T-helper 2 cell treated with Interferon-gamma antibody and Interleukin-4, amounts not matched to agents 5 μg/mL and 100 μg/mL, for 36 hours (primary cell): ENCODE results near the gene WNT7B.
A peak's percentile ranks its signal among the peaks of the same experiment; 100 is the strongest.
"Not testable (repeated sequence)": the region's sequence is repeated elsewhere in the genome, so short reads cannot be mapped to it uniquely, and the experiment has no call there.

Source experiments
- DNase-seq: peaks from one replicate; pipeline ENCODE4 v3.0.0; 2021; ENCODE audit warnings: low spot score
- H3K27ac Mint-ChIP-seq: one replicate; pipeline ENCODE4 v1.8.0; 2021; ENCODE audit warnings: mild to moderate bottlenecking, mixed read lengths
- H3K27me3 Mint-ChIP-seq: one replicate; pipeline ENCODE4 v1.8.0; 2021; ENCODE audit warnings: low read depth, mixed read lengths
- H3K36me3 Mint-ChIP-seq: one replicate; pipeline ENCODE4 v1.8.0; 2021; ENCODE audit warnings: low read depth, mixed read lengths
- H3K4me1 Mint-ChIP-seq: one replicate; pipeline ENCODE4 v1.8.0; 2021; ENCODE audit warnings: low read depth, mixed read lengths
- H3K4me3 Mint-ChIP-seq: one replicate; pipeline ENCODE4 v1.8.0; 2022; ENCODE audit warnings: mild to moderate bottlenecking, moderate library complexity, mixed read lengths
- H3K9me3 Mint-ChIP-seq: one replicate; pipeline ENCODE4 v1.8.0; 2021; ENCODE audit warnings: mixed read lengths

The WNT7B gene

DNA sequence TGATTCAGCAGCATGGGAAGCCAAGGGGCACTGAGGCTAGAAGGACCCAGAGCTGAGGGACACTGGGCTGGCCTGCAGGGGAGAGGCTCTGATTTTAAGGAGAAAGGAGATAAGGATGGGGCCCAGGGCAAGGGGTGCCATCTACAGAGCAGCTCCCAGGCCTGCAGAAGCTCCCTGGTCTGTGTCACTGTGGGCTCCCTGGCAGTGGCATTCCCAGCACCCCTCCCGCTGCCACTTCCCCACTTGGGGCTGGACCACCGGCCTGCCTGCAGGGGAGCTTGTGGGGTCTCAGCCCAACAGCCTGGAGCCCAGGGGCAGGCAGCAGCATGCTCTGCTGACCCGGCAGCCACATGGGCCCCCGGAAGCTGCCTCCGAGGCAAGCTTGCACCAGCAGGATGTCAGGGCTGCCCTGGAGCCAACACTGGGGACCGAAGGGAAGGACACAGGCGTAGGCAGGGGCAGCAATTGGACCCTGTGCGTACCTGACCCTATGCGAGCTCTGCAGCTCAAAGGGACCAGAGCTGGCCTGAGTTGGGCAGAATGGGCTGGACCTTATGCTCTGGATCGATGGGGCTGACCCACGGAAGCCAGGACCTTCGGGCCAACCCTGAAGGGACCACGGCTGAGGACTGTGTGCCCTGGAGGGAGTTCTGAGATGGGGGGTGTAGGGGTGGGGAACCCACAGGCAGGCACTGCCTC lies 35.4 kb upstream of the WNT7B start:
- Mint-ChIP-seq H3K4me1 (peaks cover 5% of the 10 kb centered on the region), H3K27me3 (no peaks in the 10 kb centered on the region)

DNA sequence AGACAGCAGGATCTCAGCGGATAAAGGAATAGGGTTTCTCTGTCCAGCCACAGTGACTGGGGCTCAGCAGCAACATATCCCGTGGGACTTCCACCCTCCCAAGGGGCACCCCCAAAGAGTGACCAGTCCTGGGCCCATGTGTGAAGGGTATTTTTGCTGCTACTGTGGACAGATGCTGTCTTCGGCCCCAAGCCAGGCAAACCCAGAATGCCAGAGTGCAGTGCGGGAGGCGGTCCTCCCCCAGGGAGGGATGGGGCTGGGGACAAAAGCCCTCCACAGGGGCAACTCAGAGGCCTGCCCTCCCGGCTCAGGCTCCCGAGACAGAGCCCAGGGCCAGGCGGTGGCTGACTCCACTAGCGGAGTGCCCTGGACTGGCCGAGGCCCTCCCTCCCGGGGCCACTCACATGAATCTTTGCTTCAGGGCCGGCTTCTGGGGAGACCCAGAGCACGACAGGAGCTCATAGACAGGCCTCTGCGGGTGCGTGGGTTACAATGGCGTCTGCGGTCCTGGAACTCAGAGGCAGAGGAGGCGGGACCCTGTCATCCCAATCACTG lies 34.7 kb upstream of the WNT7B start:
- no peaks in the 10 kb centered on the region for H3K9me3 Mint-ChIP-seq

More for the DNA sequence above, 35.4 kb upstream of the WNT7B start:
- Mint-ChIP-seq H3K36me3 (no peaks in the 10 kb centered on the region), H3K9me3 (no peaks in the 10 kb centered on the region), H3K4me3 (peak overlapping the region; percentile 36), H3K27ac (no peak overlapping the region)
- no peak for DNase-seq

DNA sequence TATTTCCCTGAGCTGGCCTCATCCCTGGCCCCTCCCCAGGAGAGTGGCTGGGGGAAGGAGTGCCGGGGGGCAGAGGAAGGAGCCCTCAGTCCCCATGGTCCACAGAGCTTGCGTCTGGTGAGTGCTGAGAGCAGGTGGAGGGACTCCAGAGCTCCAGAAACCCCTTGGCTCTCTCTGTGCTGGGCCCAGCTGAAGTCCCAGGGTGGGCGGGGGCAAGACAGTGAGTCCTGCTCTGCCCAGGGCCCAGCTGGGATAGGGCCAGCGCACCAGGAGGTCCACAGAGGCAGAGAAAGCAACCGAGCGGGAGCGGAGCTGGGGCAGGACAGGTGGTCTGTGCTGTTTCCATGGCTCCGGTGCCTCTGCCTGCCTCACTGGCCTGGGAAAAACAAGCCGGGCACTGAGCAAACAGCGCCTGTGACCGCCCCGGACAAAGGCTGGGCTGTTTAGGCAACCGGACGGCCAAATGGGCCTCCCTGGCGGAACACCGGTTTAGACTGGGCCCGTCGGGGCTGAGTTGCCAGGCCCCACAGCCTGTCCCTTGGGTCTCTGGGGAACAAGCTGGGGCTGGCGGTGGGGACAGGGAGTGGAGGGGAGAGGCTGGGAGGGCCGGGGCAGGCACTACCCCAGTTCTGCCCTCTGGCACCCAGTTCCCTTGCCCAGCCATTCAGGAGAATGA lies 34.1 kb upstream of the WNT7B start:
- no peaks in the 10 kb centered on the region for H3K27me3 Mint-ChIP-seq
- H3K27ac Mint-ChIP-seq, result no peak overlapping the region
- no peak overlapping the region for H3K4me3 Mint-ChIP-seq
- H3K36me3 Mint-ChIP-seq, result no peaks in the 10 kb centered on the region
- no peaks in the 10 kb centered on the region for H3K9me3 Mint-ChIP-seq
- DNase-seq, result no peak
- peaks cover 5% of the 10 kb centered on the region for H3K4me1 Mint-ChIP-seq

More for the DNA sequence above, 34.7 kb upstream of the WNT7B start:
- Mint-ChIP-seq H3K4me1 (peaks cover 5% of the 10 kb centered on the region), H3K27me3 (no peaks in the 10 kb centered on the region), H3K36me3 (no peaks in the 10 kb centered on the region), H3K27ac (no peak overlapping the region), H3K4me3 (peak overlapping the region; percentile 36)
- DNase-seq, result no peak

DNA sequence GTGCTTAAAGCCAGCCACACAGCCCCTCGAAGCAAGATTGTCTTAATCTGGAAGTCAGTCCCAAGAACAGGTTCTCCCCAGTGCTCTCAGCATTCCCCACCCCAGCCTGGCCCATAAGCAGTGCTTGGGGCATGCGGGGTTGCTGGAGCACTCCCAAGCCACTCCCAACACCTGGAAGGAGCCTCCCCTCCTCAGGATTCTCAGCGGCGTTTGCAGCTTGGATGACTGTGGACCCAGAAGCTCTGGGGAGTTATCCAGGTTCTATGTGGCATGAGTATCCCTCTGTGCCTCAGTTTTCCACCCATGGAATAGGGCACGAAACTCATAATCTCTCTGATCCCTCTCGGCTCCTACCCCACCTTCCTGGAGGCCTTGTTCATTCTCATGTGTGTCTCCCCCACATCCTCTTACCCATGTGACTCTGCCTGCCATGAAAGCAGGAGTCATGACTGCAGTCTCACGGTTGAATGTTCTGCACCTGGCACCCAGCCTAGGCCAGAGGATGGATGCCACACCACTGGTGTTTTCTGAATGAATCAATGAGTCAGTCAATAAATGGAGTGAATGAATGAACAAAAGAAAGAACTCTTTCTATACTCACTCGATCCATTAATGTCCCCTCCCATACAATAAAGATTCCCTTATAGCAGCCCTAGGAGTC lies 33.4 kb upstream of the WNT7B start:
- Mint-ChIP-seq H3K4me3 (no peak overlapping the region), H3K27me3 (no peaks in the 10 kb centered on the region), H3K4me1 (peaks cover 5% of the 10 kb centered on the region), H3K36me3 (no peaks in the 10 kb centered on the region), H3K9me3 (no peaks in the 10 kb centered on the region), H3K27ac (no peak overlapping the region)
- DNase-seq, result no peak

DNA sequence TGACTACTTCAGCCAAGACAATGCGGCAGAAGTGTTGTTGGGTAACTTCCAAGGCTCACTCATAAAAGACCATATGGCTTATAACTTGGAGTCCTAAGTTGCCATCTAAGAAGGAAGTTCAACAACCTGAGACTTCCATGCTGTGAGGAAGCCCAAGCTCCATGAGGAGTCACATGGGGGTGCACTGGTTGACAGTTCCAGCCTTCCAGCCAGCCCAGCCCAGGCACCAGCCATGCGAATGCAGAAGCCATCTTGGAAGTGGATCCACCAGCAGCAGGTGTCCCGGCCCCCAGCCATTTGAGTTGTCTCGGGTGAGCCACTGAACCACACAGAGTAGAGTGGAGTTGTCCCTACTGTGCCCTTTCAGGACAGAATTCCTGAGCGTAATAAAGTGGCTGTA lies 32.8 kb upstream of the WNT7B start:
- Mint-ChIP-seq H3K27ac (no peak overlapping the region), H3K9me3 (no peaks in the 10 kb centered on the region), H3K4me1 (peaks cover 5% of the 10 kb centered on the region), H3K36me3 (no peaks in the 10 kb centered on the region), H3K27me3 (no peaks in the 10 kb centered on the region), H3K4me3 (no peak overlapping the region)
- no peak for DNase-seq

DNA sequence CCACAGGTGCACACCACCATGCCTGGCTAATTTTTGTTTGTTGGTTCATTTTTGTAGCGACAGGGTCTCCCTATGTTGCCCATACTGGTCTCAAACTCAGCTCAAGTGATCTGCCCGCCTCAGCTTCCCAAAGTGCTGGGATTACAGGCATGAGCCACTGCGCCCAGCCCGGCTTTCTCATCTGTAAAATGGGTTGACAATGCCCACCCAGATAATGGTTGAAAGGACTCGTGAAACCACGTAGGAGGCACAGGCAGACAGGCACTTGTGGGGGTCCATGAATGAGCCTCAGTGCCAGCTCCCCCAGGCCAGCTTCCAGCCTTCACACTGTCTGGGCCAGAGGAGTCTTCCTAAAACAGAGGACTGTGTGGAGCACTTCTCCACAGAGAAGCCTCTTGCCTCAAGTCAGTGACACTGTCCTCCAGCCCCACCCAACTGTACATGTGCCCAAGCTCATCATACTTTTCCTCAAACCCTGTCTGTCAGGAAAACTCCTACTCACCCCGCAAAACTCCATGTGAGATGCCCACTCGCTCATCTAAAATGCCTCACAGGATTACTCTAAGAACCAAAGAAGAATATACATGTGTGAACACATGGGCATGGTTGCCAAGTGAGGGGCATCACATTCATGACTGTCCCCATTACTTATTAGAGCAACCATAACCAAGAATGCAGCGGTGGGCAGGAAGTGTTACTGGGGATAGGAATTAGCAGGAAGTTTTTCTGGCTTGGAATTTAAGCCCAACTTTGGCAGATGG lies 32.1 kb upstream of the WNT7B start:
- no peaks in the 10 kb centered on the region for H3K9me3 Mint-ChIP-seq
- no peaks in the 10 kb centered on the region for H3K27me3 Mint-ChIP-seq
- no peaks in the 10 kb centered on the region for H3K36me3 Mint-ChIP-seq
- no peak overlapping the region for H3K27ac Mint-ChIP-seq
- DNase-seq, result no peak
- H3K4me1 Mint-ChIP-seq, result peaks cover 5% of the 10 kb centered on the region
- no peak overlapping the region for H3K4me3 Mint-ChIP-seq

DNA sequence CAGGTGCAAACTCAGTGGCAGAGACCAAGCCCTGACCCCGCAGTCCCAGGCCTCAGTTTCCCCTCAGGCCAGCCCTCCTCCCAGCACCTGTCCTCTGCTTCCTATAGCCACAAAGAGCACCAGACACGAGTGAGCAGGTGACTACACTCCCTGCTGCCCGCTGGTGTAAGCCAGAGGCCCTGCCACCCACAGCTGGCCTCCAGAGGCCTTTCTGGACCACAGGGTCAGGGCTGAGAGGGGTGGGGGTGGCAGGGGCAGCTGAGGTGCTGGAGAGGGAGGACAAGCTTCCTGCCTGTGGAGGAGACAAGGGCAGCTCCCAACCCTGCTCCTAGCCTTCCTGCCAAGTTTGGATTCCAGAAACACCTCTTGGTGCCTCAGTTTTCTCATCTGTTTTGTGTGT lies 31.3 kb upstream of the WNT7B start:
- H3K27me3 Mint-ChIP-seq, result no peaks in the 10 kb centered on the region
- H3K27ac Mint-ChIP-seq, result no peak overlapping the region
- no peaks in the 10 kb centered on the region for H3K36me3 Mint-ChIP-seq
- no peak overlapping the region for H3K4me3 Mint-ChIP-seq
- peaks cover 5% of the 10 kb centered on the region for H3K4me1 Mint-ChIP-seq
- H3K9me3 Mint-ChIP-seq, result no peaks in the 10 kb centered on the region
- DNase-seq, result no peak

DNA sequence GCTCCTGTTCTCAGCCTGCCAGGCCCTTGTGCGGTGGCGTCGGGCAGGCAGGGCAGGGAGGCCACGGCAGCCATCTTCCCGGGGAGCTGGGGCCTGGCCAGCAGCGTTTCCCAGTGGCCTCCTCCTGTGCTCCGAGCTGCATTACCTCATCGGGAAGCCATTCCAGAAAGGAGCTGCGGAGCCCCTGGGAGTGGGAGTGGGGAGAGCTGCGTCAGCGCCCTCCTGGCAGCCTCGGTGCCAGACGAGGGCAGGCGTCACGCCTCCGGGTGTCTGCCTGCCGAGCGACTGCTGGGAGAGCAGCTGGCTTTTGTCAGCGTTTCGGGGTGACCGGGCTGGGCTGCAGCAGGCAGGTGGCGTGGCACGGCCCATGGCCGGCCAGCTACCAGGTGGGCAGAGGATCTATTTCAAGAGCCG lies 30.9 kb upstream of the WNT7B start:
- Mint-ChIP-seq H3K27ac (no peak overlapping the region), H3K36me3 (no peaks in the 10 kb centered on the region), H3K4me3 (no peak overlapping the region), H3K4me1 (peaks cover 2% of the 10 kb centered on the region), H3K27me3 (no peaks in the 10 kb centered on the region), H3K9me3 (no peaks in the 10 kb centered on the region)
- DNase-seq, result no peak

DNA sequence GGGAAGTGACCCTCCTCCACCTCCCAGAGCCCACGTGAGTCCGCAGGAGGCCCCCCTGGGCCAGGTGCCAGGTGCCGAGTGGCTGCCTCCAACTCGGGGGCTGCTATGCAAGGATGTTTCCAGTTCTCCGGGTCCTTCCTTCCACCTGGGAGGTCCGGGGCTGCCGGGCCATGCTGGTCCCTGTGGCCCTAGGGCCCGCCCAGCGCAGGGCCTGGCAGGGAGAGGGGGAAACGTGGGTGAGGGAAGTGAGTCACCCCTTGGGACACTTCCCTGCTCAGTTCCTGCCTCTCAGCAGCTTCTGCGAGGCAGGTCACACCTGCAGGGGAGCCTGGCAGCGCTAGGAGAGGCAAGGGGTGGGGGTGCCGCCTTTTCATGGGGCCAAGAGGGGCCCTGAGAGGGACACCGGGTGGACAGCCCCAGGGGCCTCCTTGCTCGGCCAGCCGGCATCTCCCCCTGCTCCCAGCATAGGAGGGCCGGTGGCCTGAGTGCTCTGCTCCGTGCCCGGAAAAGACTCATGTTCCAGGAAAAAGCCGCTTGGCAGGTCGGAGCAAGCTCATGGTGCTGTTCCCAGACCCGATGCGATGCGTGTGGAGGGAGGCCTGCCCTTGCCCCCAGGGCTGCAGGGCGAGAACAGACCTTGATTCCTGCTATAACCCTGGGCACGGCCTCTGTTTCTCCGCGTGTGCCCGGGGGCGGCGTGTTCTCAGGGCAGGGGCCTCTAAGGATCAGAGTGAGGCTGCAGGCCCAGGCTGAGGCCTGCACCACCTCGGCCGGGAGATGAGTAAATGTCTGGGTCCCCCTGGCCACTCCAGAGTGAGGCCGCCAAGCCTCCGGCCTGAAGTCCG lies 30.3 kb upstream of the WNT7B start:
- H3K27me3 Mint-ChIP-seq, result no peaks in the 10 kb centered on the region

DNA sequence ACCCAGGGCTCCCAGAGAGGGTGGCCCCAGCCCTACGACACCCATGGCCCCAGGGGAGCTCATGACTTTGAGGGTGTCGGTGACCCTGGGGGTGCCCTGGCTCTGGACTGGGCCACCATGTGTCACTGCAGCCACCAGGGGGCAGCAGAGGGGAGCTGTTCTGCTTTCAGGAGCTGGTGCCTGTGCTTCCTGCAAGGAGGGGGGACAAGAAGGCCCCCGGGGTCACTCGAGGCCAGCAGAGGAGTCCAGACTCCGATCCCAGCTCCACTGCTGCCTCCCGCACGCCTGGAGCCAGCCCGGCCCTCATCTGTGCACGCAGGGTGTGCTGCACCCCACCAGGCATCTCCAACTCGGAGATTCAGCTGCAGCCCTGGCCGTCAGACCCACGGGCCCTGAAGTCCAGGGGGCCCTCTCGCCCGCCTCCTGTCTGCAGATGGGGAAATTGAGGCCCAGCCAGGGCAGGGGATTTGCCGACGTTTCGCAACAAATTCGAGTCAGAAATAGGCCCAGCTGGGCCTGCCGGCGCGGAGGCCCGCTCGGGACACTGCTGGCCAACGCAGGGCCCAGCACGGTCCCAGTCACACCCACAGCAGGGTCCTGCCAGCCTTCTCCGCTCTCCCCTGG lies 29.5 kb upstream of the WNT7B start:
- Mint-ChIP-seq H3K36me3 (no peaks in the 10 kb centered on the region), H3K9me3 (no peaks in the 10 kb centered on the region), H3K4me3 (no peak overlapping the region), H3K4me1 (no peaks in the 10 kb centered on the region), H3K27me3 (no peaks in the 10 kb centered on the region), H3K27ac (no peak overlapping the region)
- DNase-seq, result peak; percentile 75

More for the DNA sequence above, 30.3 kb upstream of the WNT7B start:
- no peak overlapping the region for H3K27ac Mint-ChIP-seq
- H3K4me3 Mint-ChIP-seq, result no peak overlapping the region
- DNase-seq, result peak; percentile 19
- H3K4me1 Mint-ChIP-seq, result peaks cover 2% of the 10 kb centered on the region
- no peaks in the 10 kb centered on the region for H3K9me3 Mint-ChIP-seq
- H3K36me3 Mint-ChIP-seq, result no peaks in the 10 kb centered on the region

DNA sequence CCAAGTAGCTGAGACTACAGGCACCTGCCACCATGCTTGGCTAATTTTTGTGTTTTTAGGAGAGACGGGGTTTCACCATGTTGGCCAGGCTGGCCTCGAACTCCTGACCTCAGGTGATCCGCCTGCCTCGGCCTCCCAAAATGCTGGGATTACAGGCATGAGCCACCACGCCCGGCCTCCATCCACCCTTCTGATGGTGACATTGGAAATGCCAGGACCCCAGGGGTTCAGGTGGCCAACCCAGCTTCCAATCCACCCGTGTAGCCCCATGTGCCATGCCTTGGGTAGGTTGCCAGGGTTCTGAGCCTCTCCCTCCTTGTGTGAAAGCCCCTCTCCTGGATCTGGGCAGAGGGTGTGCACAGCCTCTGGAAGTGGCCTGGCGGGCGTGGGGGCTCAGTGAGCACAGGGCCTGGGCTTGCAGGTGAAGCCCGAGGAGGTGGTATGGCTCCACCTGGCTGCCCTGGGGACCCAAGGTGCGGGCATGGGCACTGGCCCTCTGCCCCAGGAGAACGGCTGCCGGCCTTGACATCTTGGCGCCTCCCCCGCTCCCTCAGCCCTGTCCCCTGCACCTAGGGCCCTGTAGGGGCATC lies 28.2 kb upstream of the WNT7B start:
- H3K27me3 Mint-ChIP-seq, H3K36me3 Mint-ChIP-seq, DNase-seq, H3K4me3 Mint-ChIP-seq, H3K9me3 Mint-ChIP-seq, H3K27ac Mint-ChIP-seq, H3K4me1 Mint-ChIP-seq: not testable (repeated sequence)

DNA sequence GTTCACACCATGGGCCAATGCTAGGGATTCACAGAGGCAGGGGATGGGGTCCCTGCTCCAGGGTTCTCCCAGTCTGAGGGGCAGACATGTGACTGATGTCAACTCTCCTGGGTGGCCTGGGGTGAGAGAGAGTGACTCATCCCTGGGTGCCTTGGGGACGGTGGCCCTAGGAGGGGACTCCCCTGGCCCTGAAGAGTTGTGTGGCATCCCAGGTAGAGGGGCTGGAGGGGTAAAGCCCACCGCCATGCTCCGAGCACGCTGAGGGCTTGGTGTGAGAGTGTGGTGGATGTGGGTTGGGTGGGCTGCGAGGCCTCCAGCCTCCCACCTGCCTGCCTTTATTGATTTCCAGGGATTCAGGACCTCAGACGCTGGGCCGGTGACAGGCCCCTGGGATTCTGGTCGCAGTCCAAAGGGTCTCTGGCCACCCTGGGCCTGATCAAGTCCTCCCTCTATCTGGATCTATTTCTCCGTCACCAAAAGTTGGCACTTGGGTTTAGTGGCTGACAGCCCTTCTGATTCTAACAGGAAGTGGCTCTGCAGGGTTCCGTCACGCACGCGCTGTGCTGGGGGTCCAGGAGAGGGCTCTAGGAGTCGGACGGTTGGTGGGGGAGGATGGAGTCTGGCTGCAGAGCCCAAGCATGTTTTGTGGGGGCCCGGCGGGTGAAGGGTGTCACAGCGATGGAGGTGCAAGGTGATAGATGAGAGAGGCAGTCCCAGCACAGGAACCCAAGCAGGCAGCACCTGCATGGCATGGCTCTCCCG lies 27.3 kb upstream of the WNT7B start:
- Mint-ChIP-seq H3K4me1 (no peaks in the 10 kb centered on the region), H3K9me3 (no peaks in the 10 kb centered on the region), H3K27ac (no peak overlapping the region), H3K27me3 (no peaks in the 10 kb centered on the region), H3K4me3 (no peak overlapping the region), H3K36me3 (no peaks in the 10 kb centered on the region)
- no peak for DNase-seq
